ENCODE measurements around the gene ANO2.

Gene ANO2

DNA sequence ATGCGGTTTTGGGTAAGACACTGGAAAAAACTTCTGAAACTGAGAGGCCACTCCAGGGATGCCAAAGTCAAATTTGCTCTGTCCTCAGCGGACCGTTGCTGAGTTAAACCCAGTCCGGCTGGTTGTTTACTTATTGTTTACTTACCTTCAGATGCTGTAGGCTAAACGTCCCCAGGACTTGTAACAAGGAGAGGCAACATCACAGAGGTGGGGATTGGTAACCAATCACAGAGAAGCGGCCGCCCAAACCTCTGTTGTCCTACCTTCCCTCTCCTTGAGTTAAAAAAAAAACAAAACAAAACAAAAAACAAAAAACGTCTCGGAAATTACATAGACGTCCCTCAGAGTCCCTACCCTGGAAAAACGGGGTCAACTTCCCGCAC lies 380 bp downstream of the ANO2 start:
- H3K4me3 ChIP-seq (ENCODE audit: low read depth, low read length): peak overlapping the region; percentile 32
- in situ Hi-C loops (cut with HindIII; ENCODE audit: low sequenced_read_pairs): no loop called here

DNA sequence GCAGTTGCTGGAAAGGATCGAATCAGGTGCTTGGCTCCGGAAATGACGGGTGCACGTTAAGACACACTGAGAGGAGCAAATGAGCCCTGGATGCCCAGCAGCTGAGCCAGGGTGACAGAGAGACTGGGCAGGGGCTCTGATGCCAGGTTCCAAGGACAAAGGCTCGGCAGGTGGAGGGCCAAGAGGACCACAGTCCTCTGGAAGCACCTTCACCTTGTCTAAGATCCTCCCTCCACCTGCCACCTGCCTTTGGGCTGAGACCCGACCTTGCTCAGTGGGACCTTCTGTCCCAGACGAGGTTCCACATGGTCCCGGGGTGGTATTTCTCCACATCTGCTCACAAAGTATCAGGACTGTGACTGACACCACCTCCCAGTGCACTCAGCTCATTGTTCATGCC lies 1.0 kb downstream of the ANO2 start:
- DNase-seq (ENCODE audit: low read depth, low spot score): no peak
- no peak overlapping the region for H3K4me3 ChIP-seq (ENCODE audit: low read depth, low read length)
- in situ Hi-C loops (cut with HindIII; ENCODE audit: low sequenced_read_pairs): no loop called here
- TF ChIP-seq, protein P1, sequence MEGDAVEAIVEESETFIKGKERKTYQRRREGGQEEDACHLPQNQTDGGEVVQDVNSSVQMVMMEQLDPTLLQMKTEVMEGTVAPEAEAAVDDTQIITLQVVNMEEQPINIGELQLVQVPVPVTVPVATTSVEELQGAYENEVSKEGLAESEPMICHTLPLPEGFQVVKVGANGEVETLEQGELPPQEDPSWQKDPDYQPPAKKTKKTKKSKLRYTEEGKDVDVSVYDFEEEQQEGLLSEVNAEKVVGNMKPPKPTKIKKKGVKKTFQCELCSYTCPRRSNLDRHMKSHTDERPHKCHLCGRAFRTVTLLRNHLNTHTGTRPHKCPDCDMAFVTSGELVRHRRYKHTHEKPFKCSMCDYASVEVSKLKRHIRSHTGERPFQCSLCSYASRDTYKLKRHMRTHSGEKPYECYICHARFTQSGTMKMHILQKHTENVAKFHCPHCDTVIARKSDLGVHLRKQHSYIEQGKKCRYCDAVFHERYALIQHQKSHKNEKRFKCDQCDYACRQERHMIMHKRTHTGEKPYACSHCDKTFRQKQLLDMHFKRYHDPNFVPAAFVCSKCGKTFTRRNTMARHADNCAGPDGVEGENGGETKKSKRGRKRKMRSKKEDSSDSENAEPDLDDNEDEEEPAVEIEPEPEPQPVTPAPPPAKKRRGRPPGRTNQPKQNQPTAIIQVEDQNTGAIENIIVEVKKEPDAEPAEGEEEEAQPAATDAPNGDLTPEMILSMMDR (IDR thresholded peaks at IDR 0.05; ENCODE audit: low read depth, low read length): no peak

More for the DNA sequence above, 380 bp downstream of the ANO2 start:
- TF ChIP-seq, protein P1 (IDR thresholded peaks at IDR 0.05; ENCODE audit: low read depth, low read length): no peak
- DNase-seq (ENCODE audit: low read depth, low spot score): no peak

DNA sequence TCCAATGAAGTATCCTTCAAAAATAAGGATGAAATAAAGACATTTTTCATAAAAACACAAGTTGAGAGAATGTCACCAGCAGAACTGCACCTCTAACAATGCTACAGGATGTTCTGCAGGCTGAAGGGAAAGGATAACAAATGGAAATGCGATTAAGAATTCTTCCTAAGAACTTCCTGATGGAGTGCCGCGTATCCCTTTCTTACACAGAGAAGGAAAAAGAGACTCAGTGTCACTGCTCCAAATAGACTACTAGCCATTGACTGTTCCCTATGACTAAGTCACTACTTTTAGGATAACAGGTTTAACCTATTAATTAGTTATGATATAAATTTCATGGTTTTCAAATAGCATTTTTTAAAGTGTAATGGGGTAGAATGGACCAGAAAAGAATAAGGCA lies 3.2 kb downstream of the ANO2 start:
- in situ Hi-C loops (cut with HindIII; ENCODE audit: low sequenced_read_pairs): no loop called here

DNA sequence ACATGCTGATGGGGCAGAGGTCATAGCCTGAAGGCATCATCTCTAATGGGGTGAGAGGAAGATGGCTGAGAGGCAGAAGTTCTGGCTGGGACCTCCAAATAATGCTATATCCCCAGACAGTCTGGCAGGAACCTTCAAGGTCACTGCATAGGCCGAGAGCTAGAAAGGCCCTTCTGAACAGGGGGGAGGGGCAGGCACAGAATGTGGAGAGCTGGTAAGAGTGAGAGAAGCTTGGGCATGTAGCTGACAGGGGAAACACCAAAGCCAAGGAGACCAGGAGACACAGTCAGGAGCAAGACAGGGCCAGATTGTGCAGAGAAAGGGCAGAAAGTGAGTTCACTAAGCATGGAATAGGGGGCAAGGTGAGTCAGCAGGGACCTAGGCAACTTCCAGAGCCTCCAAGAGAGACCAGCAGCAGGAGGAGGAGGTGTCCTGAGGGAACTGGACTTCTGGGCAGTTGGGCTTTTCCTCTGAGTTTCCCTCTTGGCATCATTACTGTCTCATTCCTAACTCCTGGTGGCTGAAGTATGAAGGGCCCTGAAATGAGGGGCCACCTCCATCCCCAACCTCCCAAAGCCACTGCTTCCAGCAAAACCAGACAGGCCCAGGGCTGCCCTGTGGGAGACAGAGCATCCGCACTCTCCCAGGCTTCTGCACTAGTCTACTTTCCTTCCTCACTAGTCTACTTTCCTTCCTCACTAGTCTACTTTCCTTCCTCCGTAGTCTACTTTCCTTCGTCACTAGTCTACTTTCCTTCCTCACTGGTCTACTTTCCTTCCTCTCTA lies 17.1 kb downstream of the ANO2 start:
- no peak overlapping the region for H3K4me3 ChIP-seq (ENCODE audit: low read depth, low read length)
- TF ChIP-seq, protein P1 (IDR thresholded peaks at IDR 0.05; ENCODE audit: low read depth, low read length): no peak
- no peak for DNase-seq (ENCODE audit: low read depth, low spot score)
- in situ Hi-C loops (cut with HindIII; ENCODE audit: low sequenced_read_pairs): no loop called here

More for the DNA sequence above, 3.2 kb downstream of the ANO2 start:
- DNase-seq (ENCODE audit: low read depth, low spot score): no peak
- TF ChIP-seq, protein P1 (IDR thresholded peaks at IDR 0.05; ENCODE audit: low read depth, low read length): no peak
- H3K4me3 ChIP-seq (ENCODE audit: low read depth, low read length): no peak overlapping the region

DNA sequence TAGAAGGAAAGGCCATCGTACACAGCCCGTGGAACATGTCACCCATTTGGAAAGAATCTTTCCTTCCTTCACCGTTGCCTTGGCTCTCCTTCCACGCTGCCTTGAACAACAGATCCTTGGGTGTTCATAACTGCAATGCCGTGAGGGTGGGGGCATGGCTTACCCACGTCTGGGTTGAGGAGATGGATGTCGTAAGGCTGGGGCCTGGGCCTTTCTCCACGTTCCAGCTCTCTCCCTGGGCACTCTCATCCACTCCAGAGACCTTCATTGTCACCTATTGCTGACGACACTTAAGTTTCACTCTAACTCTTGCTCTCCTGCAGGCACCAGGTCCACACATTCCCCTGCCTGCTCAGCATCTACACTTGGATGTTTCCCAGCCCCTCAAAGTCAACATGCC lies 19.4 kb downstream of the ANO2 start:
- TF ChIP-seq, protein P1 (IDR thresholded peaks at IDR 0.05; ENCODE audit: low read depth, low read length): no peak
- in situ Hi-C loops (cut with HindIII; ENCODE audit: low sequenced_read_pairs): no loop called here
- no peak overlapping the region for H3K4me3 ChIP-seq (ENCODE audit: low read depth, low read length)
- DNase-seq (ENCODE audit: low read depth, low spot score): no peak

DNA sequence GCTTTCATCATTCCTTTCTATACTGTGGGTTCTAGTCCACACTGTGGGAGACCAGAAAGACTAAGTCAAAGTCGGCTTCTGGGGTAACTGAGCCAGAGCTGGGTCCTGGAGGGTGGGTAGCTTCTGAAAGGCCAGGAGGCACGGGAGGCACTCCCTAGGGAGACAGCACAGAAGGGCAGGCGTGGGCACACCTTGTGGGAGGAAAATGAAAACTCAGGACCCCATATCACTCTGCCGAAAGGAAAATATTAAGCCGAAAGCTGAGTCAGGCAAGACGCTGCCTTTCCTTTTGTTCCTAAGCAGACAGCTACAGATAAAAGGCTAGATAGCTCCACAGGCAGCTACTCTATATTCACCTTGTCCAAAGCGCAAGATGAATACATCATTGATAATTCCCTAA lies 20.7 kb downstream of the ANO2 start:
- TF ChIP-seq, protein P1 (IDR thresholded peaks at IDR 0.05; ENCODE audit: low read depth, low read length): no peak

More for the DNA sequence above, 20.7 kb downstream of the ANO2 start:
- no peak for DNase-seq (ENCODE audit: low read depth, low spot score)
- H3K4me3 ChIP-seq (ENCODE audit: low read depth, low read length): no peak overlapping the region
- in situ Hi-C loops (cut with HindIII; ENCODE audit: low sequenced_read_pairs): no loop called here
